WI38 (cell line): Measurements from ENCODE around the gene IFI44L.

Experiments used
- H3K4me3 ChIP-seq: 2 replicates; pipeline ENCODE4 v1.5.1; 2011; ENCODE audit warnings: low read depth, mild to moderate bottlenecking, control low read depth, low read length
- CTCF ChIP-seq: IDR thresholded peaks from 2 replicates; pipeline ENCODE4 v1.5.1; 2012; ENCODE audit warnings: low read depth, mild to moderate bottlenecking, control low read depth, low read length

Gene IFI44L

GRCh38 chr1:78691995-78692747 is 71.9 kb downstream of the IFI44L start:
- H3K4me3 ChIP-seq = no peak overlapping the region
- no peak for TF ChIP-seq CTCF
